HG02588 (cell line): ENCODE measurements around the gene BMP2K.
"Not testable (repeated sequence)": the region's sequence is repeated elsewhere in the genome, so short reads cannot be mapped to it uniquely, and the experiment has no call there.

Experiments used
- ATAC-seq: cut with Tn5 transposase; IDR thresholded peaks from one replicate; pipeline ENCODE4 v1.9.1; 2021; ENCODE audit warnings: mild to moderate bottlenecking, moderate library complexity; ENCODE audit not compliant: unreplicated experiment

The BMP2K gene

GRCh38 chr4:78846258-78846657 lies 70.1 kb downstream of the BMP2K start:
- ATAC-seq = no peak

- no peak for ATAC-seq
Observed at GRCh38 chr4:78862314-78862737, 86.2 kb downstream of the BMP2K start.

GRCh38 chr4:78863254-78863869 lies 87.2 kb downstream of the BMP2K start:
- ATAC-seq = peak; percentile 63

GRCh38 chr4:78863991-78864390 lies 87.8 kb downstream of the BMP2K start:
- ATAC-seq = peak; percentile 6

GRCh38 chr4:78864405-78865024 lies 88.4 kb downstream of the BMP2K start:
- ATAC-seq = no peak

GRCh38 chr4:78865451-78865850 lies 89.3 kb downstream of the BMP2K start:
- no peak for ATAC-seq

GRCh38 chr4:78868712-78869111 lies 92.6 kb downstream of the BMP2K start:
- not testable (repeated sequence) for ATAC-seq

GRCh38 chr4:78870056-78870455 lies 93.9 kb downstream of the BMP2K start:
- no peak for ATAC-seq

- no peak for ATAC-seq
Observed at GRCh38 chr4:78876568-78877320, 100.6 kb downstream of the BMP2K start.

- no peak for ATAC-seq
Observed at GRCh38 chr4:78878031-78878430, 101.9 kb downstream of the BMP2K start.

- ATAC-seq = no peak
Observed at GRCh38 chr4:78880874-78881492, 104.8 kb downstream of the BMP2K start.

- no peak for ATAC-seq
Observed at GRCh38 chr4:78885598-78885997, 109.4 kb downstream of the BMP2K start.

GRCh38 chr4:78889955-78890354 lies 113.8 kb downstream of the BMP2K start:
- ATAC-seq = no peak

GRCh38 chr4:78899302-78899701 lies 123.2 kb downstream of the BMP2K start:
- ATAC-seq = no peak

GRCh38 chr4:78901882-78902281 lies 125.7 kb downstream of the BMP2K start:
- no peak for ATAC-seq

- no peak for ATAC-seq
Observed at GRCh38 chr4:78902298-78902697, 126.1 kb downstream of the BMP2K start.

GRCh38 chr4:78904143-78904542 lies 128.0 kb downstream of the BMP2K start:
- no peak for ATAC-seq

GRCh38 chr4:78907638-78908037 lies 131.5 kb downstream of the BMP2K start:
- no peak for ATAC-seq

- not testable (repeated sequence) for ATAC-seq
Observed at GRCh38 chr4:78908974-78909373, 132.8 kb downstream of the BMP2K start.

- no peak for ATAC-seq
Observed at GRCh38 chr4:78910612-78911011, 134.5 kb downstream of the BMP2K start.

- ATAC-seq = no peak
Observed at GRCh38 chr4:78922207-78922606, 146.1 kb downstream of the BMP2K start.
